ENCODE results near the gene DPP6.

DNA sequence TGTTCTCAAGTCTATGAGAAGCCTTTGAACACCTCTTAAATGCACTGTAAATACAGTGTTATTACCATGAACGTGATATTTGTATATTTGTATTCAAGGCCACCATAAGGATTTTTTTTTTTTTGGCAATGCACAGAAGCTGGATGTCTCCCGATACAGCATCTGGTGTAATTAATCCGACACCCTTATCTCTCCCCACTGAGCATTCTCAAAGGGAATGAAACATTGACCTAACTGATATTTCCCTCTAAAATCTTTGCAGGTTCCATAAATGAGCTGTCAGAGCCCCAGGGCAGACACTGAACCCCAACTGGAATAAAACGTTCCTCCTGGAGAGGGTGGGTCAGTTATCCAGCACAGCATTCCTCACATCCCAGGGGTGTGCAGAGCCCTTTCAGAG, 634.1 kb downstream of the DPP6 start:
- TF ChIP-seq, protein P1, sequence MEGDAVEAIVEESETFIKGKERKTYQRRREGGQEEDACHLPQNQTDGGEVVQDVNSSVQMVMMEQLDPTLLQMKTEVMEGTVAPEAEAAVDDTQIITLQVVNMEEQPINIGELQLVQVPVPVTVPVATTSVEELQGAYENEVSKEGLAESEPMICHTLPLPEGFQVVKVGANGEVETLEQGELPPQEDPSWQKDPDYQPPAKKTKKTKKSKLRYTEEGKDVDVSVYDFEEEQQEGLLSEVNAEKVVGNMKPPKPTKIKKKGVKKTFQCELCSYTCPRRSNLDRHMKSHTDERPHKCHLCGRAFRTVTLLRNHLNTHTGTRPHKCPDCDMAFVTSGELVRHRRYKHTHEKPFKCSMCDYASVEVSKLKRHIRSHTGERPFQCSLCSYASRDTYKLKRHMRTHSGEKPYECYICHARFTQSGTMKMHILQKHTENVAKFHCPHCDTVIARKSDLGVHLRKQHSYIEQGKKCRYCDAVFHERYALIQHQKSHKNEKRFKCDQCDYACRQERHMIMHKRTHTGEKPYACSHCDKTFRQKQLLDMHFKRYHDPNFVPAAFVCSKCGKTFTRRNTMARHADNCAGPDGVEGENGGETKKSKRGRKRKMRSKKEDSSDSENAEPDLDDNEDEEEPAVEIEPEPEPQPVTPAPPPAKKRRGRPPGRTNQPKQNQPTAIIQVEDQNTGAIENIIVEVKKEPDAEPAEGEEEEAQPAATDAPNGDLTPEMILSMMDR (conservative IDR thresholded peaks at IDR 0.05): no peak
- TF ChIP-seq EZH2 (IDR thresholded peaks at IDR 0.05; ENCODE audit: low read depth): no peak
